SK-N-SH (cell line): ENCODE results near the gene CNTN2. TPM values are rescaled to one million over a fixed set of nuclear protein-coding genes. Genes with fewer than 3 reads are reported as not detected.

Source experiments
- CTCF ChIA-PET: fragments of 300-600, 350-600 bp; formaldehyde crosslinking; extraction: SDS; loops from one replicate; lab custom pipeline; 2021; lab: Yijun Ruan, JAX
- POLR2A ChIA-PET: fragments of 350-600 bp; sonication (Branson Sonifier 250); formaldehyde crosslinking; extraction: SDS; loops from one replicate; lab custom pipeline; 2020; ENCODE audit warnings: antibody characterized with exemption, inconsistent platforms; lab: Yijun Ruan, JAX
- DNase-seq: peaks from one replicate; pipeline ENCODE4 v3.0.0; 2012
- H2AFZ ChIP-seq: fragments of 200-600 bp; sonication (generic); 2 replicates; pipeline ENCODE4 v1.8.1; 2016; ENCODE audit warnings: antibody characterized with exemption, mild to moderate bottlenecking, low read depth
- H3F3A ChIP-seq: fragments of 200-600 bp; sonication (generic); replicated peaks from 2 replicates; pipeline ENCODE3; 2016; ENCODE audit warnings: antibody characterized with exemption, mild to moderate bottlenecking; ENCODE audit not compliant: insufficient read depth
- H3K27ac ChIP-seq, 2 experiments: fragments of 200-500 bp in 1 of 2; fragments of 200-600 bp in 1 of 2; sonication (Bioruptor generic) in 1 of 2; sonication (generic), shearing (Covaris generic) in 1 of 2; 2 replicates each; pipeline versions ENCODE4 v1.5.1 to v1.6.1; 2014 to 2016; ENCODE audit warnings: low read depth in 2 of 2, inconsistent platforms in 1 of 2, low read length in 1 of 2, mild to moderate bottlenecking in 1 of 2, mixed read lengths in 1 of 2
- H3K27me3 ChIP-seq: fragments of 200-600 bp; sonication (generic), shearing (Covaris generic); 2 replicates; pipeline ENCODE4 v1.6.1; 2016; ENCODE audit warnings: mixed run types; ENCODE audit not compliant: insufficient read depth
- H3K36me3 ChIP-seq, 2 experiments: fragments of 200-500 bp in 1 of 2; fragments of 200-600 bp in 1 of 2; sonication (Bioruptor generic) in 1 of 2; sonication (generic) in 1 of 2; replicated peaks in 1 of 2; 2 replicates each; pipeline versions ENCODE3 to v1.5.1; 2014 to 2016; ENCODE audit warnings: low read length in 1 of 2, mild to moderate bottlenecking in 1 of 2; ENCODE audit not compliant: insufficient read depth in 2 of 2, control insufficient read depth in 1 of 2
- H3K4me1 ChIP-seq, 2 experiments: fragments of 200-500 bp in 1 of 2; fragments of 200-600 bp in 1 of 2; sonication (Bioruptor generic) in 1 of 2; sonication (generic), shearing (Covaris generic) in 1 of 2; 2 replicates each; pipeline versions ENCODE4 v1.5.1 to v1.6.1; 2014 to 2016; ENCODE audit warnings: low read depth in 1 of 2, low read length in 1 of 2, mixed run types in 1 of 2; ENCODE audit not compliant: insufficient read depth in 2 of 2, control insufficient read depth in 1 of 2
- H3K4me2 ChIP-seq: fragments of 200-600 bp; sonication (generic), shearing (Covaris generic); 2 replicates; pipeline ENCODE4 v1.6.1; 2017; ENCODE audit warnings: mixed run types
- H3K4me3 ChIP-seq, 2 experiments: fragments of 200-500 bp in 1 of 2; fragments of 200-600 bp in 1 of 2; sonication (Bioruptor generic) in 1 of 2; sonication (generic), shearing (Covaris generic) in 1 of 2; 2 replicates each; pipeline versions ENCODE4 v1.5.1 to v1.8.1; 2014 to 2016; ENCODE audit warnings: low read depth in 2 of 2, inconsistent platforms in 1 of 2, low read length in 1 of 2, mild to moderate bottlenecking in 1 of 2, mixed read lengths in 1 of 2, moderate library complexity in 1 of 2
- H3K79me2 ChIP-seq: fragments of 200-600 bp; sonication (generic); 2 replicates; pipeline ENCODE4 v1.8.1; 2017; ENCODE audit warnings: mild to moderate bottlenecking; ENCODE audit not compliant: insufficient read depth
- H3K9ac ChIP-seq: fragments of 200-600 bp; sonication (generic); 2 replicates; pipeline ENCODE4 v1.6.1; 2017; ENCODE audit warnings: mixed run types
- H3K9me2 ChIP-seq: fragments of 200-600 bp; sonication (generic); 2 replicates; pipeline ENCODE4 v1.6.1; 2017; ENCODE audit warnings: mixed run types
- H3K9me3 ChIP-seq: fragments of 200-600 bp; sonication (generic); 2 replicates; pipeline ENCODE4 v1.6.1; 2017; ENCODE audit warnings: mixed run types, mild to moderate bottlenecking, moderate library complexity
- H4K20me1 ChIP-seq: fragments of 200-600 bp; sonication (generic); 2 replicates; pipeline ENCODE4 v1.6.1; 2017; ENCODE audit warnings: mild to moderate bottlenecking, mixed run types; ENCODE audit not compliant: insufficient read depth
- CHD2 ChIP-seq: fragments of 150-350 bp; IDR thresholded peaks from 2 replicates; pipeline ENCODE4 v1.6.1; 2018; ENCODE audit warnings: low read length; ENCODE audit not compliant: partially characterized antibody
- EZH2phosphoT487 ChIP-seq: fragments of 200-600 bp; sonication (generic); IDR thresholded peaks from 2 replicates; pipeline ENCODE4 v1.6.1; 2017; ENCODE audit warnings: low read depth, mixed run types, mild to moderate bottlenecking, antibody characterized with exemption, moderate library complexity, borderline replicate concordance
- FOXM1 ChIP-seq: IDR thresholded peaks from 2 replicates; pipeline ENCODE4 v1.4.0; 2012; ENCODE audit warnings: low read depth, mild to moderate bottlenecking
- GABPA ChIP-seq: IDR thresholded peaks from 2 replicates; pipeline ENCODE4 v1.4.0; 2012; ENCODE audit warnings: low read depth, mild to moderate bottlenecking
- JUND ChIP-seq: IDR thresholded peaks from 2 replicates; pipeline ENCODE4 v1.4.0; 2012
- MAX ChIP-seq: IDR thresholded peaks from 2 replicates; pipeline ENCODE4 v1.4.0; 2012; ENCODE audit warnings: low read depth
- MEF2A ChIP-seq: IDR thresholded peaks from 2 replicates; pipeline ENCODE4 v1.4.0; 2012; ENCODE audit warnings: low read depth, borderline replicate concordance
- MXI1 ChIP-seq: IDR thresholded peaks from 2 replicates; pipeline ENCODE4 v1.6.1; 2012; ENCODE audit warnings: mild to moderate bottlenecking, low read depth, low read length, improper control_type of control experiment
- NFIC ChIP-seq: IDR thresholded peaks from 2 replicates; pipeline ENCODE4 v1.4.0; 2012; ENCODE audit warnings: borderline replicate concordance
- NRF1 ChIP-seq: IDR thresholded peaks from 2 replicates; pipeline ENCODE4 v1.6.1; 2012; ENCODE audit warnings: low read depth, mild to moderate bottlenecking, low read length
- PBX3 ChIP-seq: IDR thresholded peaks from 2 replicates; pipeline ENCODE4; 2012
- POLR2AphosphoS5 ChIP-seq: IDR thresholded peaks from 2 replicates; pipeline ENCODE4 v1.6.1; 2012; ENCODE audit warnings: low read depth, low read length
- RAD21 ChIP-seq: IDR thresholded peaks from 2 replicates; pipeline ENCODE4 v1.6.1; 2012; ENCODE audit warnings: mild to moderate bottlenecking, low read length
- RXRA ChIP-seq: IDR thresholded peaks from 2 replicates; pipeline ENCODE4 v1.4.0; 2012; ENCODE audit warnings: low read depth, mild to moderate bottlenecking, borderline replicate concordance
- TAF1 ChIP-seq: IDR thresholded peaks from 2 replicates; pipeline ENCODE4 v1.6.1; 2012; ENCODE audit warnings: low read depth, mild to moderate bottlenecking, low read length, moderate library complexity, borderline replicate concordance
- USF1 ChIP-seq: IDR thresholded peaks from 2 replicates; pipeline ENCODE4 v1.4.0; 2012; ENCODE audit warnings: low read depth, borderline replicate concordance
- YY1 ChIP-seq: IDR thresholded peaks from 2 replicates; pipeline ENCODE4 v1.4.0; 2012; ENCODE audit warnings: low read depth, mild to moderate bottlenecking
- WGBS: methylation state at CpG from one replicate; pipeline ENCODE4 v1.1.6; 2017; ENCODE audit warnings: low lambda C conversion rate; 5-methylcytosine and 5-hydroxymethylcytosine counted together
- polyA plus RNA-seq, 3 experiments: library from polyadenylated mRNA; depleted of rRNA; stranded (reverse); fragments of >200 nt; gene quantifications; 2 replicates each; pipeline ENCODE4 v1.2.3, GENCODE V29; 2012

CNTN2 gene
- polyA plus RNA-seq, 1 of the 3 experiments (the other 2 are of a cell fraction) = 0.02 TPM

GRCh38 chr1:205109711-205110110, 66.7 kb downstream of the CNTN2 start:
- no peak overlapping the region for H3K4me3 ChIP-seq
- no peak overlapping the region for H3K27ac ChIP-seq
- H2AFZ ChIP-seq = no peak overlapping the region
- WGBS = 97% methylated on average over 5 of the region's 5 CpGs
- H3K9ac ChIP-seq = no peak overlapping the region
- H3K9me2 ChIP-seq = no peaks in the 10 kb centered on the region
- H3K4me1 ChIP-seq = no peaks in the 10 kb centered on the region
- ChIA-PET POLR2A (no interaction called here), CTCF (interaction anchor here (0.8 to 2.3 kb wide), 8 partner anchors 8 to 225 kb away, joined by 3 to 11 read pairs (median 5); partner anchors contain the start of gene RBBP5)
- DNase-seq = no peak
- H4K20me1 ChIP-seq = no peaks in the 10 kb centered on the region
- H3K79me2 ChIP-seq = peaks cover 15% of the 10 kb centered on the region
- H3K27me3 ChIP-seq = no peaks in the 10 kb centered on the region
- no peaks in the 10 kb centered on the region for H3F3A ChIP-seq
- no peaks in the 10 kb centered on the region for H3K9me3 ChIP-seq
- H3K4me2 ChIP-seq = no peak overlapping the region
- TF ChIP-seq MXI1 (no peak), USF1 (no peak), RXRA (no peak), FOXM1 (no peak)
- H3K36me3 ChIP-seq = peaks cover 41 to 45% of the 10 kb centered on the region in 2 experiments

- peaks cover 30 to 47% of the 10 kb centered on the region in 2 experiments for H3K36me3 ChIP-seq
- no peaks in the 10 kb centered on the region for H3K27me3 ChIP-seq
- no peak overlapping the region for H3K9ac ChIP-seq
- H3K27ac ChIP-seq = no peak overlapping the region
- no peaks in the 10 kb centered on the region for H3K9me3 ChIP-seq
- H2AFZ ChIP-seq = no peak overlapping the region
- no peaks in the 10 kb centered on the region for H3K4me1 ChIP-seq
- DNase-seq = no peak
- H3K9me2 ChIP-seq = no peaks in the 10 kb centered on the region
- no peaks in the 10 kb centered on the region for H3F3A ChIP-seq
- CTCF ChIA-PET = no interaction called here
- no peak overlapping the region for H3K4me2 ChIP-seq
- TF ChIP-seq CHD2 = no peak
- no peaks in the 10 kb centered on the region for H4K20me1 ChIP-seq
- no peak overlapping the region for H3K4me3 ChIP-seq
- peaks cover 23% of the 10 kb centered on the region for H3K79me2 ChIP-seq
- POLR2A ChIA-PET = no interaction called here
Observed at GRCh38 chr1:205111354-205111753, 68.3 kb downstream of the CNTN2 start.

- 83% methylated on average over 2 of the region's 2 CpGs for WGBS
- POLR2A ChIA-PET = no interaction called here
Observed at GRCh38 chr1:205118752-205119151, 75.7 kb downstream of the CNTN2 start.

More at GRCh38 chr1:205118752-205119151, 75.7 kb downstream of the CNTN2 start:
- no peaks in the 10 kb centered on the region for H4K20me1 ChIP-seq
- no peak overlapping the region for H3K4me3 ChIP-seq
- no peak overlapping the region for H3K4me2 ChIP-seq
- CTCF ChIA-PET = interaction anchor here (1.2 kb wide), 2 partner anchors 129 to 137 kb away, joined by 3 to 5 read pairs; no protein-coding TSS in a partner anchor
- H3F3A ChIP-seq = peaks cover 5% of the 10 kb centered on the region
- DNase-seq = no peak
- TF ChIP-seq EZH2phosphoT487 (no peak), MXI1 (no peak), NRF1 (no peak), POLR2AphosphoS5 (no peak), FOXM1 (no peak), JUND (no peak), GABPA (no peak), TAF1 (no peak), NFIC (no peak), YY1 (no peak), MAX (no peak), MEF2A (no peak), RAD21 (no peak), PBX3 (no peak)
- H2AFZ ChIP-seq = no peak overlapping the region
- no peak overlapping the region for H3K9ac ChIP-seq
- no peaks in the 10 kb centered on the region for H3K9me3 ChIP-seq
- peaks cover 67% of the 10 kb centered on the region for H3K79me2 ChIP-seq
- no peaks in the 10 kb centered on the region for H3K9me2 ChIP-seq
- H3K36me3 ChIP-seq = peaks cover 5 to 26% of the 10 kb centered on the region in 2 experiments
- H3K4me1 ChIP-seq = peaks cover 11 to 17% of the 10 kb centered on the region in 2 experiments; a peak in 3 of 4 replicates
- H3K27ac ChIP-seq = no peak overlapping the region
- H3K27me3 ChIP-seq = no peaks in the 10 kb centered on the region
